ENCODE data around the gene CCKAR.

Gene CCKAR

GRCh38 chr4:26491449-26492170, 1.3 kb upstream of the CCKAR start:
- DNase-seq (ENCODE audit: low spot score) = no peak

- DNase-seq (ENCODE audit: low spot score) = no peak
Measured at GRCh38 chr4:26490960-26491284, 638 bp upstream of the CCKAR start.

DNA sequence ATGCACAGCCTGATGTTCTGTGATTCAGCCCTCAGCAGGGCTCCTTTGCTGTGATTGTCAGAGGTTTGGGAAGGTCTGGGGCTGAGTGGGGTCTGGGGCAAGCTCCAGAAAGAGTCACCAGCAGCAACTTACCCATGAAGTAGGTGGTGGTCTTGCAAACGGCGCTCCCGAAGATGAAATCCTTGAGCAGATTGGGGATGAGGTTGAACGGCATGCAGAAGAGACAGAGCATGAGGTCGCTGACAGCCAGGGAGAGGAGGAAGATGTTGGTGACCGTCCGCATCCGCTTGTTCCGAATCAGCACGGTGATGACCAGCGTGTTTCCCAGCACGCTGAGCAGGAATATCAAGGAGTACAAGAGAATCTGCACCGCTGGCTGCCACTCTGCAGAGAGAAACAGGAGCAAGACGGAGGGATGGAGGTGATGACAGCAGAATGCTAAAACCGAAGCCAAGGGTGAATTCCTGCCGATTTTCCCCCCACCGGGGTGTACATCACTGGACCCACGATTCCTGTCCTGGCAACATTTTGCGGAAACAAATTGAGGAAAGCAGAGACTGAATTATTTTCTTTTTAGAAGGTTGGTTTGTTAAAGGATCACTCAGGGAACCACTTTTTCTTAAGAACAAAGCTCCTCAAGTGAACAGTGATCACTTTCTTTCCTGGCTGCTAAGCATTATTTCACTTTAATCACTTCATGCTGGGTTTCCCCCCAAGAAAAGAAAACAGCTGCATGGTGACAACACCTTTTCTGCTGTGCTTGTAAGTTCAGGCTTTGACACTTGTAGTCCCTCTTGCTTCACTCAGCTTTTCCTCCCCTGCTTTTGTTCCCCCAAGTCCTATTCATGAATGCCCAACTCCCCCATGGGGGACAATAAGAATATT, 941 bp downstream of the CCKAR start:
- DNase-seq (ENCODE audit: low spot score) = no peak

- no peak for DNase-seq (ENCODE audit: low spot score)
Measured at GRCh38 chr4:26485684-26486083, 4.6 kb downstream of the CCKAR start.

GRCh38 chr4:26484516-26484915, 5.8 kb downstream of the CCKAR start:
- DNase-seq (ENCODE audit: low spot score) = no peak

DNA sequence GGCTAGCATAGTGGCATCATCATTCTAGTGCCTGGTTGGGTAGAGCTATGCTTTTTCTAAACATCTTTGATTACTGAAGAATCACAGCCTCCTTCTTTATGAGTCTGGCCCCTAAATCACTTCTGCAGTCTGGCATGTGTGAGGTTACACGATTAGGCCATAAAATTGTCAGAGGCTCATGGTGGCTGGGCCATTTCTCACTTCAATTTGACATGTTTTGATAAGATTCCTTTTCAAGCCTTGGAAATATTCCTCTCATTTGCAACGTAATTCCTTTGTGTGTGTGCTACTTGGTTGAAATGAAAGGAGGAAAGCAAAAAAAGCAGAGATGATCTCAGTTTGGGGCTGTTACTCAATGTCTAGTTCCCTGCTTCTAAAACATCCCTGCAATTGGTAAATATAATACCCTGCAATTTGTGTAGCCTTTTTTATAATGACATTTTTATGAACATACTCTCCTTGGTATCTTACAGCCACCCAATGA, 6.2 kb downstream of the CCKAR start:
- DNase-seq (ENCODE audit: low spot score) = no peak

GRCh38 chr4:26482508-26483462, 7.5 kb downstream of the CCKAR start:
- DNase-seq (ENCODE audit: low spot score) = no peak

- DNase-seq (ENCODE audit: low spot score) = no peak
Measured at GRCh38 chr4:26478330-26478729, 12.0 kb downstream of the CCKAR start.

GRCh38 chr4:26476545-26476944, 13.7 kb downstream of the CCKAR start:
- DNase-seq (ENCODE audit: low spot score) = no peak

GRCh38 chr4:26475716-26476115, 14.6 kb downstream of the CCKAR start:
- no peak for DNase-seq (ENCODE audit: low spot score)

- DNase-seq (ENCODE audit: low spot score) = no peak
Measured at GRCh38 chr4:26474551-26474950, 15.7 kb downstream of the CCKAR start.

- DNase-seq (ENCODE audit: low spot score) = no peak
Measured at GRCh38 chr4:26473893-26474292, 16.4 kb downstream of the CCKAR start.

GRCh38 chr4:26471890-26472289, 18.4 kb downstream of the CCKAR start:
- no peak for DNase-seq (ENCODE audit: low spot score)

DNA sequence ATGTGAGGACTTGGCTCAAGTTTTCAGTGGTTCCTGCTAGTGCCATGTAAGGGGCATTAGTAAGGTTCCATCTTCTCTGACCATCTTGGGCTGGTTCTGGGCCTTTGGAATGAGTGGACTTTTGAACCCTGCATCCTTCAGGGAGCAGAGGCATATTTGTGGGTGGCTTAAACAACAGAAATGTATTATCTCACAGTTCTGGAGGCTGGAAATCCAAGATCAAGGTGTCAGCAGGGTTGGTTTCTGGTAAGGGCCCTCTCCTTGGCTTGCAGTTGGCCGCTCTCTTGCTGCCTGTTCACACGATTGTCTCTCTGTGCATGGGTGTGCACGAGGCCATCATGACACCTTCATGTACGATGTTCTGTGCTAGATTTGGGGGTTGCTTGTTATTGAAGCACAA, 21.3 kb downstream of the CCKAR start:
- no peak for DNase-seq (ENCODE audit: low spot score)

DNA sequence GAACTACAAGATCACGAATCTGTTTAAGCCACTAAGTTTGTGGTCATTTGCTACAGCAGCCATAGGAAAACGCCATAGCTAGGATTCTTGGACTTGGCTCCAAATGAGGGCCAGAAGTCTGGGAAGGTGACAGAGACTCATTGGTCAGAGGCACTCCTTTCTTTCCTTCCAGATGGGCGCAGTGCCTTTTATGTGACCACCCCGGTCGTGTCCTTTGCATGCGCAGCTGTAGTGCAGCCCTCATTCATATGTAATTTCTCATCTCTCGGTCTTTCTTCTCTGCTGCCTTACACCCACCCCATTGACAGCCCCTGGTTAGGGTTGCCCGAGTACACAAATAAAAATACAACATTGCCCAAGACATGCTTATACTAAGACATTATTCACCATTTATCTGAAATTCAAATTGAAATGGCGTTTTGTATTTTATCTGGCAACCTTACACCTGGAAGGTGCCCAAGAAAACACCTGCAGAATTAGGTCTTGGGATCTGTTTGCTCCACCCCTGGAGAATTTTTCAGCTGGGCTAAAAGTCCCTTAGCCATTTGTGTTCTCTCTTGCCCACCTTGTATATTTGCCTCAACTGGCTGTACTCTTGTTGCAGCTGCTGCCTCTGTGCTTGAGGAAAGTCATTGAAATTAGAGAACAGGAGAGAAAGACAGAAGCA, 21.9 kb downstream of the CCKAR start:
- no peak for DNase-seq (ENCODE audit: low spot score)

- no peak for DNase-seq (ENCODE audit: low spot score)
Measured at GRCh38 chr4:26467724-26468123, 22.6 kb downstream of the CCKAR start.

GRCh38 chr4:26466578-26467270, 23.6 kb downstream of the CCKAR start:
- DNase-seq (ENCODE audit: low spot score) = no peak

DNA sequence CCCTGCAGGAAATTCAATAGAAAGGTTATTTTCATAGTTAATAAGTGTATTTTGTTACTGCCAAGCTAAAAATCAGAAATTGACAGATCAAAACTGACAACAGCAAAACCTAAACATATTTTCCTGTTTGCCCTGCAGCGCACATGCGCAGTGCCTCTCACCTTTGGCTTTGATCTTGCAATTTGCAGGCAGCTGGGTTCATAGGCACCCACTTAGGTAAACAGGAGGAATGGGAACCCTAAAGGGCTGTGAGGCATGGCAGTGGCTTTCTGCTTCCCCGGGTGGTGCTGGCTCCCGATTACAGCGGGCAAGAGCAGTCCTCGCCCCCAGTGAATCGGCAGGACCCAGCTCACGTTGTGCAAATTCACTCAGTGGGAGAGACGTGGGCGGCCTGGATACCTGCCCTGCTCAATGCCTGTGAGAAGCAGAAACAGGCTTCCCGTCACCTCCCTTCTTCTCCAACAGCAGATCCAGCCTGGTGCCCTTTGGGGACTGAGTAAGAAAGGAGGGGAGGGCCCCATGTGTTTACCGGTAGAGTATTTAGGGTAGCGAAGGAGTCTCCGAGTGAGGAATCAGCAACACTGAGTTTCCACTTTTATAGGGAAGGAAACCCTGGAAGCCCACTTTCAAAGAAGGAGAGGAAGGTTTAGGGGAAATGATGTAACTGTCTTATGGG, 25.7 kb downstream of the CCKAR start:
- no peak for DNase-seq (ENCODE audit: low spot score)

- DNase-seq (ENCODE audit: low spot score) = no peak
Measured at GRCh38 chr4:26463386-26463785, 26.9 kb downstream of the CCKAR start.

DNA sequence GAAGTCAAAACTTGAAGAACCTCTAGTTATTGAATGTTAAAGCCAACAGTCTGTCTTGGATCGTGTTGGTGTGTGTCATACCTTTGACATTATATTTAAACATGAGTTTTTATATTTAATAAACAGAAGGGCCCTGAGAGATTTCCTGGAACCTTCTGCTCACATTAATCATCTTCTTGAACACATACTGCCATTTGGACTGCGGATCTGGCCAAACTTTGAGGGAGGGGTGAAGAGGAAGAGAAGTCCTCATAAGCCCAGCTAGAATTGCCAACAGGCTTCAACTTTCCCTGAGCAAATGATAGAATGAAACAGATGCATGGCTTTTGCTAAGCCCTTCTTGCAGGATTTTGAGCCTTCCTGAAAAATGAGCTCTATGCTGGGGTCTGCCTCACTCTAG, 27.4 kb downstream of the CCKAR start:
- DNase-seq (ENCODE audit: low spot score) = no peak
